ENCODE measurements around the gene LASP1.

DNA sequence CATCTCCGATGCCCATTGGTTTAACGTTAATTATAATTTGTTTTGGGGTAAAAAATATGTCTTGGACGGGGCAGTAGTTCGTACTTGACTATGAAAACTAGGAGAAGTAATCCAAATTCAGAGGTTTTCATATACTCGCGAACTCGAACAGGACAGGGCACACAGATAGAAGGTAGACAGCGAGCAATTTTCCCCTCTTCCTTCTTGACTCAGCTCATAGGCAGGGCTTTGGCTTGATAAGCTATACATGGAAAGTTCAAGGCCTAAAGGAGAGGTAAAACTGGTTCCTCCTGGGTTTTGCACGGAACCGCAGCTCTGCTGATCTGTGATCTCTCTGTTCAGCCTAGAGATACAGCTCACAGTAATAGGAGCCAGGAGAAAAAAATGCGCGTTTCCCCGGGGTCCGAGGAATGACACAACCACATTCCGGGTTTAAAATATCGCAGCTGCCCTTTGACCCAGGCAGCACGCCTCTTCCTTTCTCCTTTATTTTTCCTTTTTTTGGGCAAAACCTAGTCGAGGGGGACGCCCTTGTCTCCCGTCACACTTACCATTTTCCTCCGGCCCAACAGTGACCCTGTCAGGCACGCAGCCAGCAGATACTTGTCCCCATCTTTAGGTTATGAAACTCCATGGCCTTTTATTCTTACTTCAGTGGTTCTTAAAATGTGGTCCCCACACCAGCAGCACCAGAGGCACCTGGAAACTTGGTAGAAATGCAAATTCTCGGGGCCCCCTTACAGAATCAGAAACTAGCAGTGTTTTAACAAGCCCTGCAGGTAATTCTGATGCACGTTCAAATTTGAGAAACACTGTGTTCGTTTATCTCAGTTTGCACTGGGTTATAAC, 1.7 kb upstream of the LASP1 start:
- TF ChIP-seq EZH2 (IDR thresholded peaks at IDR 0.05; ENCODE audit: insufficient read depth, poor library complexity, severe bottlenecking) = no peak
- no peak for TF ChIP-seq EZH2phosphoT487 (IDR thresholded peaks at IDR 0.05; ENCODE audit: insufficient read depth, low read depth)

All from GM23248 (cell line).